ENCODE measurements around the gene FBXO21.

DNA sequence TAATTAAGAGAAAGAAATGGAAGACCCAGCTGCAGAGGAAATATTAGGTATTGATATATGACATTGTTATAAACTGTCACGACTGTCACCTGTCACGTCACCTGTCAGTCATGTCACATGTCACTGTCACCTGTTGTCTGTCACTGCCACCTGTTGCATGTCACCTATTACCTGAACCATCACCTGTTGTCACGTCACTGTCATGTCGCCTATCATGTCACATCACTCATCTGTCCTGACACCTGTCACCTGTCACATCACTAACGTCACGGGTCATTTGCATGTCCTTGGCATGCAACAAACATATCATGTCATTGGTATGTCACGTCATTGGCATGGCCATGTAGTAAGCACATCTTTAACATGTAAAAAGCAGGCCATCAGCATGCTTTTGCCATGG is 64.5 kb downstream of the FBXO21 start:
- no peak for TF ChIP-seq EZH2 (IDR thresholded peaks at IDR 0.05; ENCODE audit: borderline replicate concordance, insufficient read depth, low read depth, low read length, poor library complexity, severe bottlenecking)
- TF ChIP-seq, protein P1, sequence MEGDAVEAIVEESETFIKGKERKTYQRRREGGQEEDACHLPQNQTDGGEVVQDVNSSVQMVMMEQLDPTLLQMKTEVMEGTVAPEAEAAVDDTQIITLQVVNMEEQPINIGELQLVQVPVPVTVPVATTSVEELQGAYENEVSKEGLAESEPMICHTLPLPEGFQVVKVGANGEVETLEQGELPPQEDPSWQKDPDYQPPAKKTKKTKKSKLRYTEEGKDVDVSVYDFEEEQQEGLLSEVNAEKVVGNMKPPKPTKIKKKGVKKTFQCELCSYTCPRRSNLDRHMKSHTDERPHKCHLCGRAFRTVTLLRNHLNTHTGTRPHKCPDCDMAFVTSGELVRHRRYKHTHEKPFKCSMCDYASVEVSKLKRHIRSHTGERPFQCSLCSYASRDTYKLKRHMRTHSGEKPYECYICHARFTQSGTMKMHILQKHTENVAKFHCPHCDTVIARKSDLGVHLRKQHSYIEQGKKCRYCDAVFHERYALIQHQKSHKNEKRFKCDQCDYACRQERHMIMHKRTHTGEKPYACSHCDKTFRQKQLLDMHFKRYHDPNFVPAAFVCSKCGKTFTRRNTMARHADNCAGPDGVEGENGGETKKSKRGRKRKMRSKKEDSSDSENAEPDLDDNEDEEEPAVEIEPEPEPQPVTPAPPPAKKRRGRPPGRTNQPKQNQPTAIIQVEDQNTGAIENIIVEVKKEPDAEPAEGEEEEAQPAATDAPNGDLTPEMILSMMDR (IDR thresholded peaks at IDR 0.05) = no peak
